HL-60 (cell line): ENCODE results near the gene NPTXR.

Experiments used
- DNase-seq, 2 experiments: peaks; one replicate each; pipeline ENCODE4 v3.0.0-alpha.2; 2010 to 2020; ENCODE audit warnings: low read depth in 1 of 2, low spot score in 1 of 2
- H3K27ac ChIP-seq: fragments of 250-450 bp; sonication (Bioruptor Pico); replicated peaks from 2 replicates; pipeline ENCODE4 v1.5.1; 2020; ENCODE audit warnings: mild to moderate bottlenecking, moderate library complexity
- H3K27me3 ChIP-seq: fragments of 250-450 bp; sonication (Bioruptor Pico); 2 replicates; pipeline ENCODE4 v1.5.1; 2021; ENCODE audit warnings: mild to moderate bottlenecking, moderate library complexity; ENCODE audit not compliant: insufficient read depth, poor library complexity, severe bottlenecking
- H3K4me3 ChIP-seq: replicated peaks from 2 replicates; pipeline ENCODE4 v1.5.1; 2011; ENCODE audit warnings: mild to moderate bottlenecking, control low read depth, low read length; ENCODE audit not compliant: insufficient read depth
- CTCF ChIP-seq: IDR thresholded peaks from one replicate; pipeline ENCODE4 v1.5.1; 2011; ENCODE audit warnings: low read length, control low read depth, inconsistent platforms; ENCODE audit not compliant: insufficient read depth
- GABPA ChIP-seq: IDR thresholded peaks from 2 replicates; pipeline ENCODE4 v1.6.1; 2012; ENCODE audit warnings: low read depth
- POLR2AphosphoS5 ChIP-seq: IDR thresholded peaks from 2 replicates; pipeline ENCODE4 v1.6.1; 2012; ENCODE audit warnings: low read depth
- SPI1 ChIP-seq: IDR thresholded peaks from 2 replicates; pipeline ENCODE4 v1.6.1; 2012; ENCODE audit warnings: low read depth, mild to moderate bottlenecking, borderline replicate concordance
- TF ChIP-seq, protein P1 (sequence below): IDR thresholded peaks from 2 replicates; pipeline ENCODE4 v1.6.1; 2012; ENCODE audit warnings: low read depth; ENCODE audit not compliant: insufficient replicate concordance

The NPTXR gene

GRCh38 chr22:38837414-38837928 lies 6.4 kb downstream of the NPTXR start:
- H3K27me3 ChIP-seq = peaks cover 28% of the 10 kb centered on the region
- DNase-seq = no peak
- TF ChIP-seq GABPA (no peak), CTCF (no peak), POLR2AphosphoS5 (no peak), SPI1 (no peak)
- TF ChIP-seq, protein P1, sequence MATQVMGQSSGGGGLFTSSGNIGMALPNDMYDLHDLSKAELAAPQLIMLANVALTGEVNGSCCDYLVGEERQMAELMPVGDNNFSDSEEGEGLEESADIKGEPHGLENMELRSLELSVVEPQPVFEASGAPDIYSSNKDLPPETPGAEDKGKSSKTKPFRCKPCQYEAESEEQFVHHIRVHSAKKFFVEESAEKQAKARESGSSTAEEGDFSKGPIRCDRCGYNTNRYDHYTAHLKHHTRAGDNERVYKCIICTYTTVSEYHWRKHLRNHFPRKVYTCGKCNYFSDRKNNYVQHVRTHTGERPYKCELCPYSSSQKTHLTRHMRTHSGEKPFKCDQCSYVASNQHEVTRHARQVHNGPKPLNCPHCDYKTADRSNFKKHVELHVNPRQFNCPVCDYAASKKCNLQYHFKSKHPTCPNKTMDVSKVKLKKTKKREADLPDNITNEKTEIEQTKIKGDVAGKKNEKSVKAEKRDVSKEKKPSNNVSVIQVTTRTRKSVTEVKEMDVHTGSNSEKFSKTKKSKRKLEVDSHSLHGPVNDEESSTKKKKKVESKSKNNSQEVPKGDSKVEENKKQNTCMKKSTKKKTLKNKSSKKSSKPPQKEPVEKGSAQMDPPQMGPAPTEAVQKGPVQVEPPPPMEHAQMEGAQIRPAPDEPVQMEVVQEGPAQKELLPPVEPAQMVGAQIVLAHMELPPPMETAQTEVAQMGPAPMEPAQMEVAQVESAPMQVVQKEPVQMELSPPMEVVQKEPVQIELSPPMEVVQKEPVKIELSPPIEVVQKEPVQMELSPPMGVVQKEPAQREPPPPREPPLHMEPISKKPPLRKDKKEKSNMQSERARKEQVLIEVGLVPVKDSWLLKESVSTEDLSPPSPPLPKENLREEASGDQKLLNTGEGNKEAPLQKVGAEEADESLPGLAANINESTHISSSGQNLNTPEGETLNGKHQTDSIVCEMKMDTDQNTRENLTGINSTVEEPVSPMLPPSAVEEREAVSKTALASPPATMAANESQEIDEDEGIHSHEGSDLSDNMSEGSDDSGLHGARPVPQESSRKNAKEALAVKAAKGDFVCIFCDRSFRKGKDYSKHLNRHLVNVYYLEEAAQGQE = no peak
- H3K4me3 ChIP-seq = no peak overlapping the region
- H3K27ac ChIP-seq = no peak overlapping the region

DNA sequence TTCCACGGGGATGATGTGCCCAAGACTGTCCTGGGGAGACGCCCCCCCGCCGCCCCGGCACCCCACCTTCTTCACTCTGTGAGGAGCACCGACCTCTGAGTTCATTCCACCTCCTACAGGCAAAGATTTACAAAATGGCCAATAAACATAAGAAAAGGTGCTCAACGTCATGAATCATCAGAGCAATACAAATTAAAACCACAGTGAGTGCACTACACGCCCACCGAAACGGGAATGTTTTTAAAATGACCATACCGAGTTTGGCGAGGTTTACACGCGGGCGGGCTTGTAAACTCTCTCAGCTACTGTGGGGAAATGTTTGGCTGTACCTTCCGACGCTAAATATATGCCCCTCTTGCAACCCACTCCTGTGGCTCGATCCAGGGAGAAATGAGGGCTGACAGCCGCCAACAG lies 7.9 kb downstream of the NPTXR start:
- H3K4me3 ChIP-seq = no peak overlapping the region

DNA sequence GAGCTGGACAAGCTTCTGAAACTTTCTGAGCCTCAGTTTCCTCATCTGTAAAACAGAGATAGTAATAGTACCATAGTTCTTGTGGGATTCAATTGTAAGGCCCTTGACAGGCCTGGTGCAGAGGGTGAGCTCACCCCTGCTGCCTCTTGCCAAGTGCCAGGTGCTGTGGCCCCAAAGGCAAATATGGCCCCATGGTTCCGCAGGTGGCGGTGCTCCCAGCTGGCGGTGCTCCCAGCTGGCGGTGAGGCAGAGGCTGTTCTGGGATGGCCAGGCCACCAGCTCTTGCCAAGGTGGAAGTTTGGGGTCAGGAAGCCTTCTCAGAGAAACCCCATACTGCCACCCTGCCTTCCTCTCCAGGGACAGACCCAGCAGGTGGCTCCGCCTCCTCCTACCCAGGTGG lies 8.8 kb downstream of the NPTXR start:
- no peak overlapping the region for H3K27ac ChIP-seq
- DNase-seq = no peak
- H3K4me3 ChIP-seq = no peak overlapping the region
- H3K27me3 ChIP-seq = peaks cover 15% of the 10 kb centered on the region
- no peak for TF ChIP-seq CTCF
- TF ChIP-seq, protein P1 = no peak
- TF ChIP-seq POLR2AphosphoS5 = no peak
- TF ChIP-seq SPI1 = no peak
- TF ChIP-seq GABPA = no peak

More for the DNA sequence above, 7.9 kb downstream of the NPTXR start:
- Histone ChIP-seq H3K27me3 (peaks cover 18% of the 10 kb centered on the region), H3K27ac (no peak overlapping the region)
- no peak for DNase-seq
- TF ChIP-seq CTCF (no peak), SPI1 (no peak), POLR2AphosphoS5 (no peak), GABPA (no peak)
- TF ChIP-seq, protein P1 = no peak
